Measurements from ENCODE around the gene ETF1.

DNA sequence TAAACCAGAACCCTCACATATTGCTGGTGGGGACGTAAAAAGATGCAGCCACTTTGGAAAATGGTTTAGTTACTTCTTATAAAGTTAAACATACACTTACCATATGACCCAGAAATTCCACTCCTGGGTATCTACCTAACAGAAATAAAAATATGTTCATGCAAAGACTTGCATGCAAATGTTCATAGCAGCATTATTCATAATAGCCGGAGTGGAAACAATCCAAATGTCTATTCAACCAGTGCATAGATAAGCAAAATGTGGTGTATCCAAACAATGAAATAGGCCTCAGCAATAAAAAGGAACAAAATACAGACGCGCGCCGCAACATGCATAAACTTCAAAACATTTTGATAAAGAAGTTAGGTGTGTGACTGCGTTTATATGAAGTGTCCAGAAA, 66.1 kb downstream of the ETF1 start:
- TF ChIP-seq, protein P1, sequence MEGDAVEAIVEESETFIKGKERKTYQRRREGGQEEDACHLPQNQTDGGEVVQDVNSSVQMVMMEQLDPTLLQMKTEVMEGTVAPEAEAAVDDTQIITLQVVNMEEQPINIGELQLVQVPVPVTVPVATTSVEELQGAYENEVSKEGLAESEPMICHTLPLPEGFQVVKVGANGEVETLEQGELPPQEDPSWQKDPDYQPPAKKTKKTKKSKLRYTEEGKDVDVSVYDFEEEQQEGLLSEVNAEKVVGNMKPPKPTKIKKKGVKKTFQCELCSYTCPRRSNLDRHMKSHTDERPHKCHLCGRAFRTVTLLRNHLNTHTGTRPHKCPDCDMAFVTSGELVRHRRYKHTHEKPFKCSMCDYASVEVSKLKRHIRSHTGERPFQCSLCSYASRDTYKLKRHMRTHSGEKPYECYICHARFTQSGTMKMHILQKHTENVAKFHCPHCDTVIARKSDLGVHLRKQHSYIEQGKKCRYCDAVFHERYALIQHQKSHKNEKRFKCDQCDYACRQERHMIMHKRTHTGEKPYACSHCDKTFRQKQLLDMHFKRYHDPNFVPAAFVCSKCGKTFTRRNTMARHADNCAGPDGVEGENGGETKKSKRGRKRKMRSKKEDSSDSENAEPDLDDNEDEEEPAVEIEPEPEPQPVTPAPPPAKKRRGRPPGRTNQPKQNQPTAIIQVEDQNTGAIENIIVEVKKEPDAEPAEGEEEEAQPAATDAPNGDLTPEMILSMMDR (IDR thresholded peaks at IDR 0.05) = no peak
- no peak for TF ChIP-seq POLR2A (IDR thresholded peaks at IDR 0.05)
